Ovary (tissue), 3 donors: ENCODE measurements around the gene SH3PXD2B.

Source experiments
- CTCF ChIP-seq, 3 donors: fragments of 450-650 bp in 2 of 3; fragments of 200-600 bp in 1 of 3; IDR thresholded peaks; one replicate each; pipeline versions ENCODE4 v1.5.1 to v1.8.0; 2016 to 2022; ENCODE audit warnings: antibody characterized with exemption in 3 of 3, mild to moderate bottlenecking in 1 of 3
- EP300 ChIP-seq: sonication (generic); formaldehyde crosslinking; IDR thresholded peaks from one replicate; pipeline ENCODE4 v1.6.1; 2017; ENCODE audit warnings: antibody characterized with exemption
- donor health status: DM: no; HTN: no; CAD: no.

- TF ChIP-seq EP300 (no peak), CTCF (IDR thresholded peaks at IDR 0.05) (no peak)
These were observed 8.7 kb upstream of the SH3PXD2B start for GRCh38 chr5:172463031-172463430.
